HG03457 (cell line): Measurements from ENCODE around the gene AUTS2.

Source experiments
- ATAC-seq: cut with Tn5 transposase; IDR thresholded peaks from one replicate; pipeline ENCODE4 v1.9.1; 2021; ENCODE audit warnings: moderate number of reproducible peaks; ENCODE audit not compliant: unreplicated experiment

Gene AUTS2

GRCh38 chr7:69880840-69881239 is 282.6 kb downstream of the AUTS2 start:
- ATAC-seq: no peak

GRCh38 chr7:69882269-69882668 is 284.0 kb downstream of the AUTS2 start:
- ATAC-seq: no peak

- ATAC-seq: no peak
These were observed 285.2 kb downstream of the AUTS2 start for GRCh38 chr7:69883399-69883891.

DNA sequence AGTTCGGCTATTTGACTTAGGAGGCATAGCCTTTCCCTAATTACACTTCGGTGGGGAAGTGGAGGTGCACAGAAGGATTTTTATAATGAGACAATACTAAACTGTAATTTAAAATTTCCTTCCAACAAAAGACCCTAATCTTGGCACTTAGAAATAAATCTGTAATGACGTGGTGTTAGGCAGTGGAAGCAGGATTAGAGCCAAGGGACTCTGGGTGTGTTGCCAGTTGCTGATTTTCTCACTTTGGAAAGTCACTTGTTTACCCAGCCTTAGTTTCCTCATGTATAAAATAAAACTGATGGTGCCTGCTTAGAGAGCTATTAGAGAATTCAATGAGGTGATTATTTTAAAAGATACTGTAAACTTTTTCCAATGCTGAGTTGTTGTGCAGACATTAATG is 287.2 kb downstream of the AUTS2 start:
- no peak for ATAC-seq

DNA sequence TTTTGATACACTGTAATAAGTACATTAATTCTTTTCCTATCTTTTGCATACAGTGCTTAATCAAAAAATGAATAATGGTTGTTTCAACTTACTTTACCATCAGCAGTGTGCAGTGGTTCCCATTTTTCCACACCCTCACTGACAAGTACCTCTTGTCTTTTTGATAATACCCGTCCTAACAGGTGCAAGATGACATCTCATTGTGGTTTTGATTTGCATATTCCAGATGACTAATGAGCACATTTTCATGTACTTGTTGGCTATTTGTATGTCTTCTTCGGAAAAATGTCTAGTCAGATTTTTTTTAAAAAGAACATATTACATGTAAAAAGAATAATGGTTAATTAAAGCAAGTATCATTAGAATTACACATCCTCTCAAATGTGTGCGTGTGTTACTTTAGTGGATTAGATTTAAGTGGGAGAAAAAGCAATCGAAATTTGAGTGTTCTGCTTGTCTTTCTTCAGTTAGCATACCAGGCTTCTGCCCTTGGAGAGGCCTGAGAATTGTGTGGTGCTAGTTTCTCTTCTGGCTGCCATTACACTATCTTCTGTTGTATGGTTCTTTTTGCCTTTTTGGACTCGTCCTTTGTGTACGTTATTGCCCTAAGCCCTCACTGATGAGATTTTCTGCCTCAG is 291.2 kb downstream of the AUTS2 start:
- ATAC-seq: no peak

DNA sequence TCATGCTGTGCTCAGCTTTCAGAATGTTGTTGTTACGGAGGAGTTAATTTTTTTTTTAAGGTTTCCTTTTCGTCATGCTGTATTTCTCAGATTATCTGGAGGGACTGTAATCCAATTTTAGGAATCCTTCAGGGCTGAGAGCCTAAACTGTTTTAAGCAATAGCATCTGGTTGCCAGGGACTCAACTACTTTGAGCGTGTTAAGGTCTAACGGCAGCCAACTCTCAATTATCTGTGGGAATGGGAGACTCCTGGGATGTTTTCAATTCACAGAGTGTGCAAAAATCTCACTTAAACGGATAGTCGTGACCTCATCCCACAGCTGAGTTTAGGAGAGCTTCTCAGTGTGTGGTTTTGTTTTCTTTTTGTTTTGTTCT is 291.7 kb downstream of the AUTS2 start:
- ATAC-seq: no peak

GRCh38 chr7:69892790-69893189 is 294.5 kb downstream of the AUTS2 start:
- no peak for ATAC-seq

DNA sequence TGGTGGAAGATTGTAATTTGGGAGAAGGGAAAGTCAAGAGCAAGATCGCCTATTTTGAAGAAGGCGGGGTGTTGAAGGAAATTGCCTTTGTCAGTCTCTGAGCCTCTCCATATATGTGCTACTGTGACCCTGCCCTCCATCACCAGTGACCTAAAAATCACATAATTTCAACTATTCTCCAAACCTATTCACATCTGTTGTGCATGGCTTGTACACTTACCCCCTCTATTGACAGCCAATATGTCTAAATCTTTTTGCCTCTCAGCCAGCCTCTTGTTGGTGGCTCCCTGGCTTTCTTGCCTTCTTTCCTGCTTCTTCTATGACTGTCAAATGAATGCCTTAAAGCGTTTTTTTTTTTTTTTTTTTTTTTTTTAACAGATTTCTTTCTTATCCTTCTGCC is 295.6 kb downstream of the AUTS2 start:
- no peak for ATAC-seq

- ATAC-seq: no peak
These were observed 297.2 kb downstream of the AUTS2 start for GRCh38 chr7:69895446-69895845.

DNA sequence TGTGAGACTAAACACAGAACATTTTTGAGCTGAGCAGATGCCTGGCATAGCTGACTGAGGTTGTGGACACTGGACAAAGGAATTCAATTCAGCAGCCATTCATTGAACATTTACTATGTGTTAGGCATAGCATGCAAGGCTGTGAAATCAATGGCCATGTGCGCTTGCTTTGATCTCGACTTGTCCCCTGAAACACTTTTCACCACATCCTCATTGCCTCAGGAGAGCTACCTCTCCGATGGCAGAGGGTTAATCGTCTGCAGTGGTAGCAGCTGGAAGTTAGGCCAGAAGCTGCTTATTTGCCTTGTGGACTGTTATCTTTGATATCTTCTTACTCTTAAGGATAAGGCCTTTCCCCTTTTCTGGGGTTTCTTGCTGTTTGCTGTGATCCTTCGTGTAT is 297.8 kb downstream of the AUTS2 start:
- no peak for ATAC-seq

GRCh38 chr7:69898189-69898588 is 299.9 kb downstream of the AUTS2 start:
- peak; percentile 87 for ATAC-seq

DNA sequence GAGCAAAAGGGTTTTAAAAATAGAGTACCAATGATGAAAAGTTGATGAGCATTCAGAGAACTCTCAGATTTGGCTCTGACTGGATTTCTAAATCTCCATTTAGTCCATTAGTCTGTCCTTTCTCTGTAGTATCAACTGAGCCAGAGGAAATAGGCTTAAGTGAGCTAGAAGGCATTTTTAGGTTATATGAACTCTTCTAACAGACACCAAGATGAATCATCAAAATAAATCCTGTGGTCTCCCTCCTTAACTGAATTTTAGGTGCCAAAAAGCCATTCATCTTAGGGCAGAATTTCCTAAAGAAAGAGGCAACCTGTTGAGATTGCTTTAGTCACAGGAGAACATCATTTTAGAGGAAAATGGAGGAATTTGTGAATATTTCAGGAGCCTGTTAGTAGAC is 305.1 kb downstream of the AUTS2 start:
- ATAC-seq: no peak

DNA sequence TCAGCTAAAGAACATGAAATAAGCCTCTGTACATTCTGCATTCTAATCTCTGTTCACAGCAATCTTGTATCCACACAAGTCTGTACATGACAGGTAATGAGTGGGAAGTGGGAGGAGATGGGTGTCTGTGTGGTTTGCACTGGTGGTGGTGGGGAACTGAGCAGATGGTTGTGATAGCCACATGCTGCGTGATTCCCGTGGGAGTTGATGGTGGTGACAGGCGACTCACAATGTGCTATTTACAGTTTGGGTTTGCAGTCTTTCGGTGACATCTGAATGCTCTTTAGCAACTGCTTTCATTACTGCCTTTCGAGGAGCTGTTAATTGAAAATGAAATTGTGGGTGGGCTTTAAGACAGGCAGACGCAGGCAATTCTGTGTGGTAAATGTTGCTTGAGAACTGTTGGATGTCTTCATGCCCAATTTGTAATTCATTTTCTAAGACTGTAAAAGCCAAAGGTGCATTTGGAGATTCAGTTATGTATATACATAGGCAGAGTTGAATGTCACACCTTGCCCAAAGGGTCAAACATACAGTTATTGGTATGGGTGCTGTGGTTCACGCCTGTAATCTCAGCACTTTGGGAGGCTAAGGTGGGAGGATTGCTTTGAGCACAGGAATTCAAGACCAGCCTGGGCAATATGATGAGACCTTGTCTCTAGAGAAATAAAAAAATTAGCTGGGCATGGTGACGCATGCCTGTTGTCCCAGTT is 308.2 kb downstream of the AUTS2 start:
- ATAC-seq: peak; percentile 85

GRCh38 chr7:69907720-69908119 is 309.4 kb downstream of the AUTS2 start:
- no peak for ATAC-seq

- no peak for ATAC-seq
These were observed 310.2 kb downstream of the AUTS2 start for GRCh38 chr7:69908454-69908853.

DNA sequence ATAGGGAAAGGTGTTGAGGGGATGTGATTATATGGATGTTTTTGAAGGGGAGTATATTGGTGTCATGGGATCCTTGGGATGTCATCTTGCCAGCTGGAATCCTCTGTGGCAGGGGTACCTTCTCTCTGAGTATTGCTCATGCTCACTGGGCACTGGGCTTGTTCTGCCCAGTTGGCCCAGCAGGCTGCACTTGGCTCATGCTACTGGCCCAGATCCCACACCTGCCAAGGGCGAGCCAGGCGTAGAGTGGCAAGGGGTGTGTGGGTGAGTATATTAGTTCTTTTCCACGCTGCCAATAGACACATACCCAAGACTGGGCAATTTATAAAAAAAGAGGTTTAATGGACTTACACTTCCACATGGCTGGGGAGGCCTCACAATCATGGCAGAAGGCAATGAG is 311.9 kb downstream of the AUTS2 start:
- no peak for ATAC-seq

- ATAC-seq: no peak
These were observed 313.1 kb downstream of the AUTS2 start for GRCh38 chr7:69911337-69911736.

- ATAC-seq: no peak
These were observed 313.9 kb downstream of the AUTS2 start for GRCh38 chr7:69912141-69912540.

DNA sequence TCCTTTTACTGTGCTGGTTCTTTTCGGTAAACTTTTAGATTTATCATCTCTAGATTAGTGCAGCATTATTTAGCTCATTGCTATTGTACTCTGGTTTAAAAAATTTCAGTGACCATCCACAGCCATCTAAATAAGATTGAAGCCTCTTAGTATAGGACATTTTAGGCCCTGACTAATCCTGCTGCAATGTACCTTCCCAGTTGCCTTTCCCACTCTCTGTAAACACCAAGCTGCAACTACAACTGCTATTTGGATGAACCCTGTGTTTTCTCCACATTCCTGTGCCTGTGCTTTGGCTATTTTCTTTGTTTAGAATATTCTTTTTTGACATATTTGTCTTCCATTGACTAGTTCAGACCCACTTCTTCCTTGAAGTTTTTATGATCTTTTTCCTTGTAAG is 314.6 kb downstream of the AUTS2 start:
- ATAC-seq: no peak

DNA sequence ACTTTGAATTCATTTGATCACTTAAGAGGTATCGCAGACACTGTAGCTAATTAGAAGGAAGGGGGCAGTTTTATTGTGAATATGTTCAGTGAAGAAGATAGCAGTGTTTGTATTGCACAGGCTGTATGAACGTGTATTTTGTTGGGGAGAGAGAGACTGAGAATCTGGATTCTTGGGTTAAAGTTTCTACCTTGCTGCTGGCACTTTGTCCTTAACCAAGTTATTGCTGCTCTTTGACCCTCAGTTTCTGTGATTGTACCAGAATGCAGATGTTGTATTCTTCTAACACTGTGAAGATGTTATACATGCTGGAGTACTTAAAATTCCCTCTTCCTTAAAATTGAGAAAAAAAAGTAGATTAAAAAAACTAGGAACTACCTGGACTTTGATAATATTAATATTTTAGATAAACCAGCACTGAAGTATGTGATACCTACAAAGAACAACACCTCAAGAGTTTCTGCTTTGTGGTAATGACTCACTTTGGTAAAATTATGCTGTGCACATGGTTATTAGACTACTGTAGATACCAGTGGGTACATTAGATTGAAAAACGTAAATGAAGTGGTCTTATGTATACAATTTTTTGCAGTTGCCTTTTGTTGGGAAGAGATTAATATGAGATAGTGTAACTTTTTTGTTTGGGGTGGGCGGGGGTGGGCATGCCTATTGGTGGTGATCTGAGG is 321.3 kb downstream of the AUTS2 start:
- ATAC-seq: no peak

DNA sequence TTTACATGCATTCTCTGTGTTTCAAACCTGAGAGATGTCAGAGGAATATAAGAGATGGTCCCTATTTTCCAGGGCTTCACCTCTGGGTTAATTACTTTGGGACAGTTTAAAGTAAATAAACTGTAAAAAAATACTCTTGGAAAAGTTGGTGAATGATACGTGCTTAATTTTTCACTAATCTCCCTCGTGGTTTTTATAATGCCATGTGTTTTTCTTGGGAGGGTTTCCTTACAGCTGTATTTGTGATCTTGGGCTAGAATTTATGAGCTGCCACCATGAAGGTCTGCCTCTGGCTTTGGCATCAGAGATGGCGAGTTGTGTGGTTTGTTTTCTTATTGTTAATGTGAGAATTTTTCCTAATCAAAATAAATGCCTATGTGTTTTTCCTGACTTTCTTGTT is 322.5 kb downstream of the AUTS2 start:
- ATAC-seq: no peak
